ENCODE data around the gene ATXN1L.
"Not testable (repeated sequence)": the region's sequence is repeated elsewhere in the genome, so short reads cannot be mapped to it uniquely, and the experiment has no call there.

ATXN1L gene

GRCh38 chr16:71808593-71809459 is 37.0 kb upstream of the ATXN1L start, which contains the start of gene AP1G1:
Gene AP1G1, minus strand, starts transcription at chr16:71808834. Its CDS starts 19,355 bp downstream, at chr16:71789479.
- Histone ChIP-seq H2BK15ac (replicated peaks; ENCODE audit: low read depth) (no peak within 1 kb of the TSS), H3K27ac (ENCODE audit: low read depth, low read length) (peak within 1 kb of the TSS; percentile 65), H4K8ac (ENCODE audit: low read depth, low read length) (no peak within 1 kb of the TSS), H3K9ac (ENCODE audit: low read length) (peak within 1 kb of the TSS; percentile 96), H3K79me2 (ENCODE audit: control insufficient read depth, insufficient read depth, low read length) (peaks cover 36% of the 10 kb centered on the region), H2BK120ac (ENCODE audit: low read depth, low read length) (no peak within 1 kb of the TSS), H3K4me3 (ENCODE audit: low read length) (peak within 1 kb of the TSS; percentile 93), H3K18ac (ENCODE audit: low read length) (peak within 1 kb of the TSS; percentile 62), H2AK5ac (ENCODE audit: low read length) (no peak within 1 kb of the TSS), H3K4ac (ENCODE audit: low read depth, low read length) (peak within 1 kb of the TSS; percentile 91), H3K23ac (ENCODE audit: low read length) (peak within 1 kb of the TSS; percentile 48), H3K4me1 (ENCODE audit: control insufficient read depth, low read depth, low read length) (peaks cover 2% of the 10 kb centered on the region), H3K79me1 (ENCODE audit: low read length) (peaks cover 6% of the 10 kb centered on the region), H3K27me3 (ENCODE audit: insufficient read depth, low read length, poor library complexity) (no peaks in the 10 kb centered on the region), H3K4me2 (ENCODE audit: low read length) (peak within 1 kb of the TSS; percentile 53), H4K5ac (ENCODE audit: low read length) (no peak within 1 kb of the TSS), H2BK5ac (ENCODE audit: low read length) (peak within 1 kb of the TSS; percentile 97), H3K36me3 (ENCODE audit: control insufficient read depth, insufficient read depth, low read length) (no peaks in the 10 kb centered on the region), H3K56ac (ENCODE audit: low read length) (peak within 1 kb of the TSS; percentile 99)
- DNase-seq, result peak; percentile 100
- no CpG with 5 or more reads among the region's 54 CpGs for WGBS (ENCODE audit: extremely low coverage, insufficient coverage, low lambda C conversion rate)

- not testable (repeated sequence) for H3K4me1 ChIP-seq (ENCODE audit: control insufficient read depth, low read depth, low read length); H2BK5ac ChIP-seq (ENCODE audit: low read length); H3K18ac ChIP-seq (ENCODE audit: low read length); H3K9ac ChIP-seq (ENCODE audit: low read length); H2BK15ac ChIP-seq (replicated peaks; ENCODE audit: low read depth); H3K36me3 ChIP-seq (ENCODE audit: control insufficient read depth, insufficient read depth, low read length); H3K56ac ChIP-seq (ENCODE audit: low read length); H3K23ac ChIP-seq (ENCODE audit: low read length); H2AK5ac ChIP-seq (ENCODE audit: low read length); H3K79me1 ChIP-seq (ENCODE audit: low read length); H3K27me3 ChIP-seq (ENCODE audit: insufficient read depth, low read length, poor library complexity); H3K4me3 ChIP-seq (ENCODE audit: low read length); H3K4me2 ChIP-seq (ENCODE audit: low read length); DNase-seq; H3K27ac ChIP-seq (ENCODE audit: low read depth, low read length); H4K8ac ChIP-seq (ENCODE audit: low read depth, low read length); H2BK120ac ChIP-seq (ENCODE audit: low read depth, low read length); H4K5ac ChIP-seq (ENCODE audit: low read length)
- no CpG with 5 or more reads among the region's 11 CpGs for WGBS (ENCODE audit: extremely low coverage, insufficient coverage, low lambda C conversion rate)
- Histone ChIP-seq H3K4ac (ENCODE audit: low read depth, low read length) (peak overlapping the region; percentile 36), H3K79me2 (ENCODE audit: control insufficient read depth, insufficient read depth, low read length) (peaks cover 28% of the 10 kb centered on the region)
These were observed 35.6 kb upstream of the ATXN1L start for GRCh38 chr16:71810155-71810530.

GRCh38 chr16:71811261-71811803 is 34.4 kb upstream of the ATXN1L start:
- DNase-seq, result no peak
- Histone ChIP-seq H3K18ac (ENCODE audit: low read length) (no peak overlapping the region), H3K36me3 (ENCODE audit: control insufficient read depth, insufficient read depth, low read length) (no peaks in the 10 kb centered on the region), H2BK5ac (ENCODE audit: low read length) (no peak overlapping the region), H4K8ac (ENCODE audit: low read depth, low read length) (no peak overlapping the region), H3K4ac (ENCODE audit: low read depth, low read length) (no peak overlapping the region), H3K27me3 (ENCODE audit: insufficient read depth, low read length, poor library complexity) (no peaks in the 10 kb centered on the region), H4K5ac (ENCODE audit: low read length) (no peak overlapping the region), H3K4me1 (ENCODE audit: control insufficient read depth, low read depth, low read length) (peaks cover 2% of the 10 kb centered on the region), H3K27ac (ENCODE audit: low read depth, low read length) (no peak overlapping the region), H3K56ac (ENCODE audit: low read length) (no peak overlapping the region), H3K79me1 (ENCODE audit: low read length) (peaks cover 4% of the 10 kb centered on the region), H2AK5ac (ENCODE audit: low read length) (no peak overlapping the region), H3K23ac (ENCODE audit: low read length) (no peak overlapping the region), H2BK120ac (ENCODE audit: low read depth, low read length) (no peak overlapping the region), H3K79me2 (ENCODE audit: control insufficient read depth, insufficient read depth, low read length) (peaks cover 20% of the 10 kb centered on the region), H2BK15ac (replicated peaks; ENCODE audit: low read depth) (no peak overlapping the region), H3K4me3 (ENCODE audit: low read length) (no peak overlapping the region), H3K9ac (ENCODE audit: low read length) (no peak overlapping the region), H3K4me2 (ENCODE audit: low read length) (no peak overlapping the region)
- WGBS (ENCODE audit: extremely low coverage, insufficient coverage, low lambda C conversion rate), result no CpG with 5 or more reads among the region's 5 CpGs

GRCh38 chr16:71817155-71817500 is 28.6 kb upstream of the ATXN1L start:
- H4K8ac ChIP-seq (ENCODE audit: low read depth, low read length); H3K18ac ChIP-seq (ENCODE audit: low read length); H3K4me3 ChIP-seq (ENCODE audit: low read length); H3K23ac ChIP-seq (ENCODE audit: low read length); H4K5ac ChIP-seq (ENCODE audit: low read length); H3K56ac ChIP-seq (ENCODE audit: low read length); H3K79me2 ChIP-seq (ENCODE audit: control insufficient read depth, insufficient read depth, low read length); H3K4ac ChIP-seq (ENCODE audit: low read depth, low read length); H3K27ac ChIP-seq (ENCODE audit: low read depth, low read length); H2BK120ac ChIP-seq (ENCODE audit: low read depth, low read length); H3K36me3 ChIP-seq (ENCODE audit: control insufficient read depth, insufficient read depth, low read length); H3K79me1 ChIP-seq (ENCODE audit: low read length); H2BK15ac ChIP-seq (replicated peaks; ENCODE audit: low read depth); H3K4me2 ChIP-seq (ENCODE audit: low read length); DNase-seq; H2BK5ac ChIP-seq (ENCODE audit: low read length); H2AK5ac ChIP-seq (ENCODE audit: low read length); H3K27me3 ChIP-seq (ENCODE audit: insufficient read depth, low read length, poor library complexity); H3K4me1 ChIP-seq (ENCODE audit: control insufficient read depth, low read depth, low read length); H3K9ac ChIP-seq (ENCODE audit: low read length): not testable (repeated sequence)
- no CpG with 5 or more reads among the region's 10 CpGs for WGBS (ENCODE audit: extremely low coverage, insufficient coverage, low lambda C conversion rate)

DNA sequence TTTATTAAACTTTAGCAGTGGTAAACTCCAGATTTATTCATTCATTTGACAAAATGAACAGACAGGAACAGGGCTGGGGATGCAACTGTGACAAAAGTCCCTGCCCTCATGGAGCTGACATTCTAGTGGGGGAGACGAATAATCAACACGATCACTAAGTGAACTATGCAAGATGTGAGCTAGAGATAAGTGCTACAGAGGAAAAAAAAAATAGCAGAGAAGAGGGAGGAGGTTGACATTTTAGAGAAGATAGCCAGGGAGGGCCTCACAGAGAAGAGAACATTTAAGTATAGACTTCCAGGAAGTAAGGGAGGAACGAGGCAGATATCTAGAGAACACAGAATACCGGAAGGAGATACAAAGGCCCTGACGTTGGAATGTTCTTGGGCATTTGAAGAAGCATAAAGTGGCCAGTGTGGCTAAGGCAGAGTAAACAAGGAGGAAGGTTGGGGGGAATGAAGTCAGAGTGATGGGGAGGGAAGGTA is 19.2 kb upstream of the ATXN1L start:
- H3K4me1 ChIP-seq (ENCODE audit: control insufficient read depth, low read depth, low read length), result no peaks in the 10 kb centered on the region
- H3K18ac ChIP-seq (ENCODE audit: low read length), result no peak overlapping the region
- no peak overlapping the region for H2BK120ac ChIP-seq (ENCODE audit: low read depth, low read length)
- H3K4ac ChIP-seq (ENCODE audit: low read depth, low read length), result no peak overlapping the region
- WGBS (ENCODE audit: extremely low coverage, insufficient coverage, low lambda C conversion rate), result no CpG with 5 or more reads among the region's 5 CpGs
- no peak overlapping the region for H2BK15ac ChIP-seq (replicated peaks; ENCODE audit: low read depth)
- no peak overlapping the region for H3K27ac ChIP-seq (ENCODE audit: low read depth, low read length)
- H3K27me3 ChIP-seq (ENCODE audit: insufficient read depth, low read length, poor library complexity), result no peaks in the 10 kb centered on the region
- H4K8ac ChIP-seq (ENCODE audit: low read depth, low read length), result no peak overlapping the region
- H3K79me2 ChIP-seq (ENCODE audit: control insufficient read depth, insufficient read depth, low read length), result no peaks in the 10 kb centered on the region
- no peaks in the 10 kb centered on the region for H3K79me1 ChIP-seq (ENCODE audit: low read length)
- DNase-seq, result no peak
- no peak overlapping the region for H2BK5ac ChIP-seq (ENCODE audit: low read length)
- no peak overlapping the region for H3K23ac ChIP-seq (ENCODE audit: low read length)
- H4K5ac ChIP-seq (ENCODE audit: low read length), result no peak overlapping the region
- H3K36me3 ChIP-seq (ENCODE audit: control insufficient read depth, insufficient read depth, low read length), result no peaks in the 10 kb centered on the region
- no peak overlapping the region for H2AK5ac ChIP-seq (ENCODE audit: low read length)
- no peak overlapping the region for H3K56ac ChIP-seq (ENCODE audit: low read length)
- H3K4me2 ChIP-seq (ENCODE audit: low read length), result no peak overlapping the region
- H3K9ac ChIP-seq (ENCODE audit: low read length), result no peak overlapping the region
- H3K4me3 ChIP-seq (ENCODE audit: low read length), result no peak overlapping the region

All from mesendoderm (in vitro differentiated cells).